HEK293 (cell line): ENCODE results near the gene TNRC6A.
A peak's percentile ranks its signal among the peaks of the same experiment; 100 is the strongest.

ENCODE experiments used
- CTCF ChIA-PET: fragments of 350-600 bp; formaldehyde crosslinking; extraction: SDS; loops from one replicate; lab custom pipeline; 2021; ENCODE audit warnings: antibody characterized with exemption; lab: Yijun Ruan, JAX
- POLR2A ChIA-PET: fragments of 300-600 bp; formaldehyde crosslinking; extraction: SDS; loops from one replicate; lab custom pipeline; 2020; ENCODE audit warnings: antibody characterized with exemption, inconsistent platforms; lab: Yijun Ruan, JAX
- H3K27ac ChIP-seq: fragments of 200-500 bp; sonication (Bioruptor generic); 2 replicates; pipeline ENCODE4 v1.5.1; 2014; ENCODE audit warnings: low read depth, low read length, control low read depth, inconsistent platforms; ENCODE audit errors: extremely low read depth
- H3K36me3 ChIP-seq, 2 experiments: fragments of 200-500 bp in 1 of 2; sonication (Bioruptor generic) in 1 of 2; 1 replicate in 1 of 2; 2 replicates in 1 of 2; pipeline ENCODE4 v1.5.1; 2014 to 2017; ENCODE audit warnings: inconsistent platforms in 2 of 2, low read length in 2 of 2; ENCODE audit not compliant: control insufficient read depth in 2 of 2, insufficient read depth in 1 of 2
- H3K4me1 ChIP-seq: fragments of 200-500 bp; sonication (Bioruptor generic); 2 replicates; pipeline ENCODE4 v1.5.1; 2014; ENCODE audit warnings: mild to moderate bottlenecking, low read length, inconsistent platforms; ENCODE audit not compliant: control insufficient read depth, insufficient read depth
- H3K4me3 ChIP-seq: 2 replicates; pipeline ENCODE4 v1.5.1; 2011; ENCODE audit warnings: low read depth, mild to moderate bottlenecking, control low read depth, low read length, moderate library complexity
- H3K9me3 ChIP-seq: fragments of 200-500 bp; sonication (Bioruptor generic); 2 replicates; pipeline ENCODE4 v1.5.1; 2014; ENCODE audit warnings: low read depth, low read length, inconsistent platforms; ENCODE audit not compliant: control insufficient read depth, insufficient read depth
- HOXC10 ChIP-seq: sonication (generic); formaldehyde crosslinking; IDR thresholded peaks from 2 replicates; pipeline ENCODE4 v1.8.1; 2023; ENCODE audit warnings: mild to moderate bottlenecking, missing genetic modification reagents
- OVOL3 ChIP-seq: fragments of 450-650 bp; formaldehyde crosslinking; IDR thresholded peaks from 2 replicates; pipeline ENCODE4 v1.5.1; 2016; ENCODE audit warnings: missing biosample characterization, missing genetic modification characterization
- PRDM1 ChIP-seq: fragments of 450-650 bp; formaldehyde crosslinking; IDR thresholded peaks from 2 replicates; pipeline ENCODE4; 2016; ENCODE audit warnings: missing biosample characterization, missing genetic modification characterization
- YY2 ChIP-seq: fragments of 450-650 bp; formaldehyde crosslinking; IDR thresholded peaks from 2 replicates; pipeline ENCODE4 v1.5.1; 2016; ENCODE audit warnings: missing biosample characterization, missing genetic modification characterization
- ZBTB21 ChIP-seq: fragments of 450-650 bp; formaldehyde crosslinking; IDR thresholded peaks from 2 replicates; pipeline ENCODE4 v1.5.1; 2017; ENCODE audit warnings: missing biosample characterization, missing genetic modification characterization
- ZBTB48 ChIP-seq: fragments of 450-650 bp; formaldehyde crosslinking; IDR thresholded peaks from 2 replicates; pipeline ENCODE4 v1.5.1; 2016; ENCODE audit warnings: missing biosample characterization, missing genetic modification characterization
- ZFP41 ChIP-seq: fragments of 450-650 bp; formaldehyde crosslinking; IDR thresholded peaks from 2 replicates; pipeline ENCODE4 v1.5.1; 2016; ENCODE audit warnings: missing biosample characterization, missing genetic modification characterization, borderline replicate concordance
- ZFP69B ChIP-seq: fragments of 450-650 bp; formaldehyde crosslinking; IDR thresholded peaks from 2 replicates; pipeline ENCODE4 v1.5.1; 2016; ENCODE audit warnings: missing biosample characterization, missing genetic modification characterization
- ZNF133 ChIP-seq: fragments of 450-650 bp; formaldehyde crosslinking; IDR thresholded peaks from 2 replicates; pipeline ENCODE4 v1.5.1; 2016; ENCODE audit warnings: missing biosample characterization, missing genetic modification characterization
- ZNF169 ChIP-seq: fragments of 450-650 bp; formaldehyde crosslinking; IDR thresholded peaks from 2 replicates; pipeline ENCODE4 v1.5.1; 2016; ENCODE audit warnings: missing biosample characterization, missing genetic modification characterization
- ZNF174 ChIP-seq: fragments of 450-650 bp; formaldehyde crosslinking; IDR thresholded peaks from 2 replicates; pipeline ENCODE4 v1.5.0; 2017; ENCODE audit warnings: missing biosample characterization, mild to moderate bottlenecking, missing genetic modification characterization
- ZNF211 ChIP-seq: fragments of 450-650 bp; formaldehyde crosslinking; IDR thresholded peaks from 2 replicates; pipeline ENCODE4 v1.5.1; 2016; ENCODE audit warnings: low read depth, missing biosample characterization, missing genetic modification characterization
- ZNF214 ChIP-seq: fragments of 450-650 bp; formaldehyde crosslinking; IDR thresholded peaks from 2 replicates; pipeline ENCODE4 v1.5.1; 2017; ENCODE audit warnings: missing biosample characterization, mild to moderate bottlenecking, missing genetic modification characterization, borderline replicate concordance
- ZNF501 ChIP-seq: fragments of 450-650 bp; formaldehyde crosslinking; IDR thresholded peaks from 2 replicates; pipeline ENCODE4 v1.5.1; 2016; ENCODE audit warnings: missing biosample characterization, missing genetic modification characterization
- ZNF707 ChIP-seq: fragments of 450-650 bp; formaldehyde crosslinking; IDR thresholded peaks from 2 replicates; pipeline ENCODE4 v1.5.1; 2016; ENCODE audit warnings: missing biosample characterization, missing genetic modification characterization
- TF ChIP-seq, protein P1 (sequence below): fragments of 450-650 bp; formaldehyde crosslinking; IDR thresholded peaks from 2 replicates; pipeline ENCODE4 v1.5.1; 2016; ENCODE audit warnings: missing biosample characterization, missing genetic modification characterization
- TF ChIP-seq, protein P2 (sequence below): fragments of 450-650 bp; formaldehyde crosslinking; IDR thresholded peaks from 2 replicates; pipeline ENCODE4 v1.5.1; 2017; ENCODE audit warnings: missing biosample characterization, missing genetic modification characterization
- TF ChIP-seq, protein P3 (sequence below): fragments of 450-650 bp; formaldehyde crosslinking; IDR thresholded peaks from 2 replicates; pipeline ENCODE4 v1.5.1; 2016; ENCODE audit warnings: missing biosample characterization, missing genetic modification characterization

Gene TNRC6A

DNA sequence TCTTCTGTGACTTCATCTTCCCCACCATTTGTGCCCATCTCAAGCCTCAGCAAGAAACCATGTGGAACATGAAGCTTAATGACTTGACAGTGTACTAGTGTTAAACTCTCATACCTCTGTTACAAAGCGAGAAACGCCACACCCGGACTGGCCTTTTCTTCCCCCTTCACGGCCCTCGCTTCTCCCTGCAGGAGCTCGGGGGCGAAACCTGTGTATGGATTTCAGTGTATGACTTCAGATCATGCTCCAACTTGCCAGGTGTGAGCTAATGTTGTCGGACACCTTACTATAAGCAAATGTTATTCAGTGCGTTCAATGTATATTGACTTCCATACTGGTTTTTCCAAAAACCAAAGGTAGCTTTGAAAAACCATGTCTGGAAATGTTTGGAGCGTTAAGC lies 96.2 kb downstream of the TNRC6A start:
- peaks cover 3 to 70% of the 10 kb centered on the region in 2 experiments; a peak in 2 of 3 replicates for H3K36me3 ChIP-seq
- TF ChIP-seq ZNF214 (no peak), OVOL3 (tag by site-specific recombination) (no peak), ZNF169 (tag by site-specific recombination) (no peak), ZNF707 (no peak), ZNF174 (tag by site-specific recombination) (no peak), ZFP69B (tag by site-specific recombination) (no peak), ZNF133 (tag by site-specific recombination) (no peak), HOXC10 (no peak), ZNF211 (tag by site-specific recombination) (no peak), ZBTB21 (tag by site-specific recombination) (no peak), ZBTB48 (tag by site-specific recombination) (no peak), ZNF501 (no peak), YY2 (no peak), ZFP41 (tag by site-specific recombination) (no peak)
- TF ChIP-seq, protein P1, sequence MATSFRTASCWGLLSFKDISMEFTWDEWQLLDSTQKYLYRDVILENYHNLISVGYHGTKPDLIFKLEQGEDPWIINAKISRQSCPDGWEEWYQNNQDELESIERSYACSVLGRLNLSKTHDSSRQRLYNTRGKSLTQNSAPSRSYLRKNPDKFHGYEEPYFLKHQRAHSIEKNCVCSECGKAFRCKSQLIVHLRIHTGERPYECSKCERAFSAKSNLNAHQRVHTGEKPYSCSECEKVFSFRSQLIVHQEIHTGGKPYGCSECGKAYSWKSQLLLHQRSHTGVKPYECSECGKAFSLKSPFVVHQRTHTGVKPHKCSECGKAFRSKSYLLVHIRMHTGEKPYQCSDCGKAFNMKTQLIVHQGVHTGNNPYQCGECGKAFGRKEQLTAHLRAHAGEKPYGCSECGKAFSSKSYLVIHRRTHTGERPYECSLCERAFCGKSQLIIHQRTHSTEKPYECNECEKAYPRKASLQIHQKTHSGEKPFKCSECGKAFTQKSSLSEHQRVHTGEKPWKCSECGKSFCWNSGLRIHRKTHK (tag by site-specific recombination), result no peak
- TF ChIP-seq, protein P2, sequence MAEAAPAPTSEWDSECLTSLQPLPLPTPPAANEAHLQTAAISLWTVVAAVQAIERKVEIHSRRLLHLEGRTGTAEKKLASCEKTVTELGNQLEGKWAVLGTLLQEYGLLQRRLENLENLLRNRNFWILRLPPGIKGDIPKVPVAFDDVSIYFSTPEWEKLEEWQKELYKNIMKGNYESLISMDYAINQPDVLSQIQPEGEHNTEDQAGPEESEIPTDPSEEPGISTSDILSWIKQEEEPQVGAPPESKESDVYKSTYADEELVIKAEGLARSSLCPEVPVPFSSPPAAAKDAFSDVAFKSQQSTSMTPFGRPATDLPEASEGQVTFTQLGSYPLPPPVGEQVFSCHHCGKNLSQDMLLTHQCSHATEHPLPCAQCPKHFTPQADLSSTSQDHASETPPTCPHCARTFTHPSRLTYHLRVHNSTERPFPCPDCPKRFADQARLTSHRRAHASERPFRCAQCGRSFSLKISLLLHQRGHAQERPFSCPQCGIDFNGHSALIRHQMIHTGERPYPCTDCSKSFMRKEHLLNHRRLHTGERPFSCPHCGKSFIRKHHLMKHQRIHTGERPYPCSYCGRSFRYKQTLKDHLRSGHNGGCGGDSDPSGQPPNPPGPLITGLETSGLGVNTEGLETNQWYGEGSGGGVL (tag by site-specific recombination), result no peak
- TF ChIP-seq, all 188 proteins: peak for 0
- Histone ChIP-seq H3K4me1 (no peaks in the 10 kb centered on the region), H3K27ac (no peak overlapping the region), H3K4me3 (no peak overlapping the region), H3K9me3 (no peaks in the 10 kb centered on the region)
- ChIA-PET CTCF (interaction anchor here (0.5 to 1.6 kb wide), 4 partner anchors 26 to 1089 kb away, joined by 3 to 4 read pairs (median 3); no protein-coding TSS in a partner anchor), POLR2A (no interaction called here)

DNA sequence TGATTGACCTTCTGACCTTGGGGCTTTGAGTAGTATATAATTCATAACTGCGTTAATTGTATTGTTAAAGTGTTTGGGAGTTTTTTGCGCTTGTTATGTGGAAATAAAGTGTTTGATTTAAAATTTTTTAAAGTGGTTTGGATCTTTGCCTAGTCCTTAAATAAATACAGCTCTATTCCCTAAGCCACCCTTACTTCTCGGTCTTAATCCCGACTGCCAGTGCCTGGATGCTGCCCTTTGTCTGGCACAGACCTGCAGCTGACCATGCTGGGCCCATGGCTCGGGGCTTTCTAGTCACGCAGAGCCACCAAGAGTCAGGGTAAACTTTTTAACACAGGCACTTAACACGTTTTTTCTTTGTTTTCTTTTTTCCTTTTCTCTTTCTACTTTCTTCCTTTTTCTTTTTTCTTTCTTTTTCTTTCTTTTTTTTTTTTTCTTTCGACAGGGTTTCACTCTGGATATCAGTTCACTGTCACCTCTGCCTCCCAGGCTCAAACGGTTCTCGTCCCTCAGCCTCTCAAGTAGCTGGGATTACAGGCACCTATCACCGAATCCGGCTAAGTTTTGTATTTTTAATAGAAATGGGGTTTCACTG lies 96.7 kb downstream of the TNRC6A start:
- CTCF ChIA-PET, result interaction anchor here (0.5 to 1.6 kb wide), 4 partner anchors 27 to 1089 kb away, joined by 3 to 4 read pairs (median 3); no protein-coding TSS in a partner anchor
- Histone ChIP-seq H3K27ac (no peak overlapping the region), H3K36me3 (peaks cover 3 to 65% of the 10 kb centered on the region in 2 experiments; a peak in 2 of 3 replicates)
- POLR2A ChIA-PET, result no interaction called here
- TF ChIP-seq, protein P3, sequence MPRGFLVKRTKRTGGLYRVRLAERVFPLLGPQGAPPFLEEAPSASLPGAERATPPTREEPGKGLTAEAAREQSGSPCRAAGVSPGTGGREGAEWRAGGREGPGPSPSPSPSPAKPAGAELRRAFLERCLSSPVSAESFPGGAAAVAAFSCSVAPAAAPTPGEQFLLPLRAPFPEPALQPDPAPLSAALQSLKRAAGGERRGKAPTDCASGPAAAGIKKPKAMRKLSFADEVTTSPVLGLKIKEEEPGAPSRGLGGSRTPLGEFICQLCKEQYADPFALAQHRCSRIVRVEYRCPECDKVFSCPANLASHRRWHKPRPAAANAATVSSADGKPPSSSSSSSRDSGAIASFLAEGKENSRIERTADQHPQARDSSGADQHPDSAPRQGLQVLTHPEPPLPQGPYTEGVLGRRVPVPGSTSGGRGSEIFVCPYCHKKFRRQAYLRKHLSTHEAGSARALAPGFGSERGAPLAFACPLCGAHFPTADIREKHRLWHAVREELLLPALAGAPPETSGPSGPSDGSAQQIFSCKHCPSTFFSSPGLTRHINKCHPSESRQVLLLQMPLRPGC (tag by site-specific recombination), result no peak
- TF ChIP-seq PRDM1 (peak; percentile 96), ZNF707 (no peak)
- TF ChIP-seq, all 188 proteins: peak for 1
- H3K4me3 ChIP-seq, result no peak overlapping the region
- H3K4me1 ChIP-seq, result no peaks in the 10 kb centered on the region
- no peaks in the 10 kb centered on the region for H3K9me3 ChIP-seq
